OCI-LY1 (cell line): ENCODE data around the gene ALOX5AP.

Source experiments
- EZH2 ChIP-seq: fragments of 200-600 bp; sonication (generic), shearing (Covaris generic); IDR thresholded peaks from 2 replicates; pipeline ENCODE4 v1.8.0; 2017; ENCODE audit warnings: borderline replicate concordance, mixed run types, mild to moderate bottlenecking, antibody characterized with exemption, low read length, moderate library complexity, mixed read lengths
- TF ChIP-seq, protein P1 (sequence below): fragments of 200-600 bp; sonication (generic), shearing (Covaris generic); IDR thresholded peaks from 2 replicates; pipeline ENCODE4 v1.5.1; 2017; ENCODE audit warnings: mild to moderate bottlenecking, antibody characterized with exemption, low read length, moderate library complexity, mixed read lengths

DNA sequence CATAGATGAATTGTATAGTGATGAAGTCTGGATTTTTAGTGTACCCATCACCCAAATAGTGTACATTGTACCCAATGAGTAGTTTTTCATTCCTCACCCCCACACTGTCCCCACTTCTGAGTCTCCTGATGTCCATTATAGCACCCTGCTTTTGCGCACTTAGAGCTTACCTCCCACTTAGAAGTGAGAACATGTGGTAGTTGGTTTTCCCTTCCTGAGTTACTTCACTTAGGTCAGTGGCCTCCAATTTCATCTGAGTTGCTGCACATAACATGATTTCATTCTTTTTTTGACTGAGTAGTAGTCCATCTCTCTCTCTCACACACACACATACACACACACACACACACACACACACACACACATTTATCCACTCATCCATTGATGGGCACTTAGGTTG, 43.2 kb upstream of the ALOX5AP start:
- TF ChIP-seq, protein P1, sequence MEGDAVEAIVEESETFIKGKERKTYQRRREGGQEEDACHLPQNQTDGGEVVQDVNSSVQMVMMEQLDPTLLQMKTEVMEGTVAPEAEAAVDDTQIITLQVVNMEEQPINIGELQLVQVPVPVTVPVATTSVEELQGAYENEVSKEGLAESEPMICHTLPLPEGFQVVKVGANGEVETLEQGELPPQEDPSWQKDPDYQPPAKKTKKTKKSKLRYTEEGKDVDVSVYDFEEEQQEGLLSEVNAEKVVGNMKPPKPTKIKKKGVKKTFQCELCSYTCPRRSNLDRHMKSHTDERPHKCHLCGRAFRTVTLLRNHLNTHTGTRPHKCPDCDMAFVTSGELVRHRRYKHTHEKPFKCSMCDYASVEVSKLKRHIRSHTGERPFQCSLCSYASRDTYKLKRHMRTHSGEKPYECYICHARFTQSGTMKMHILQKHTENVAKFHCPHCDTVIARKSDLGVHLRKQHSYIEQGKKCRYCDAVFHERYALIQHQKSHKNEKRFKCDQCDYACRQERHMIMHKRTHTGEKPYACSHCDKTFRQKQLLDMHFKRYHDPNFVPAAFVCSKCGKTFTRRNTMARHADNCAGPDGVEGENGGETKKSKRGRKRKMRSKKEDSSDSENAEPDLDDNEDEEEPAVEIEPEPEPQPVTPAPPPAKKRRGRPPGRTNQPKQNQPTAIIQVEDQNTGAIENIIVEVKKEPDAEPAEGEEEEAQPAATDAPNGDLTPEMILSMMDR, result no peak
- TF ChIP-seq EZH2, result no peak
